Endothelial cell of umbilical vein (primary cell): ENCODE data around the gene TMEM253.

ENCODE experiments used
- EZH2 ChIP-seq: IDR thresholded peaks from 2 replicates; pipeline ENCODE4 v1.6.1; 2012; ENCODE audit warnings: borderline replicate concordance, low read depth, mild to moderate bottlenecking, moderate library complexity, low read length, inconsistent platforms; ENCODE audit not compliant: severe bottlenecking
- FOS ChIP-seq: IDR thresholded peaks from 2 replicates; pipeline ENCODE4 v1.6.1; 2011; ENCODE audit warnings: mild to moderate bottlenecking, low read length, moderate library complexity, borderline replicate concordance; ENCODE audit not compliant: insufficient read depth
- GATA2 ChIP-seq: IDR thresholded peaks from 2 replicates; pipeline ENCODE4 v1.7.0; 2011; ENCODE audit warnings: low read depth, mild to moderate bottlenecking, moderate library complexity, mixed read lengths, low read length; ENCODE audit not compliant: insufficient read length, insufficient read depth
- JUN ChIP-seq: IDR thresholded peaks from 2 replicates; pipeline ENCODE4 v1.6.1; 2011; ENCODE audit warnings: borderline replicate concordance, low read depth; ENCODE audit not compliant: insufficient read length, insufficient read depth
- MAX ChIP-seq: IDR thresholded peaks from 2 replicates; pipeline ENCODE4 v1.6.1; 2011; ENCODE audit not compliant: insufficient read depth, insufficient read length
- MYC ChIP-seq: IDR thresholded peaks from one replicate; pipeline ENCODE4 v1.6.1; 2011; ENCODE audit warnings: mild to moderate bottlenecking, low read depth, low read length
- POLR2A ChIP-seq: IDR thresholded peaks from 2 replicates; pipeline ENCODE4 v1.6.1; 2012; ENCODE audit warnings: low read depth, mild to moderate bottlenecking, control low read depth, low read length
- POLR2AphosphoS5 ChIP-seq: IDR thresholded peaks from 2 replicates; pipeline ENCODE4 v1.6.1; 2012; ENCODE audit warnings: low read depth, mild to moderate bottlenecking, control low read depth, low read length, moderate library complexity; ENCODE audit not compliant: insufficient read depth
- TF ChIP-seq, protein P1 (sequence below), 2 donors: IDR thresholded peaks; 1 replicate in 1 of 2; 2 replicates in 1 of 2; pipeline ENCODE4 v1.5.1; 2011; ENCODE audit warnings: low read length in 2 of 2, mild to moderate bottlenecking in 2 of 2, moderate library complexity in 2 of 2, control low read depth in 1 of 2, inconsistent platforms in 1 of 2, low read depth in 1 of 2; ENCODE audit not compliant: insufficient read depth in 1 of 2; ENCODE audit errors: extremely low read depth in 1 of 2

DNA sequence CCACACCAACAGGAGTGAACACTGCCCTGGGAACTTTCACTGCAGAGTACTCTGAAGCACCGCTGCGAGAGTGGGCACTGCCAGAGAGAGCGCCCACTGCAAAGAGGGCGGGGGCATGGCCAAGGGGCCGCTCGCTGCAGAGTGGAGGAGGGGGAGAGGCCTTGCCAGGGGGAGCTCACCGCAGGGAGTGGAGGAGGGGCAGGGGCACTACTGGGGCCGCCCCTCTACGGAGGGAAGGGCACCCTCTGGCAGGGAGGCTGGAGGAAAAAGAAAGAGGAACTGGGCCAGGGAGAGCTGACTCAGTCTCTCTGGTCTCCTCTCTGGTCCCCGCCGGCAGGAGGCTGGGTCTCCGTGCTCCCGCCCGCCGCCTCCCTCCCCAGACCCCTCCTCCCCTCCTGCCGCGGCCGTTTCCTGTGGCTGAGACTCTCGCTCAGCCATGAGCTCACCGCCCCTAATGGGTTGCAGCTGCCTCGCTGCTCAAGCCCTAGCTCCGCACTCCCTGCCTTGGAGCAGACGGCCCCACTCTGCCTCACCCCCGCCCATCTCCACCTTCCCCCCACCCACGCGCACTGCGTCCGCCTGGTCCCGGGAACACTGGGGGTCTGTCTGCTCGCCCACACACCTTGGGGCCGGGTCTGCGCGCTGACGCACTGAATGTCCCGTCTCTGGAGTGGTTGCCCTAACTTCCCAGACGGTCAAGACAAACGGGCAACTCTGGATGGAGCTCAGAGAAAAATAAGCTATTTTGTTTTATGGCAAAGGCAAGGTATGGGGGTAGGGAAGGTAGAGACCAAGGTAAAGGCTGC lies 29.4 kb upstream of the TMEM253 start:
- TF ChIP-seq, protein P1, sequence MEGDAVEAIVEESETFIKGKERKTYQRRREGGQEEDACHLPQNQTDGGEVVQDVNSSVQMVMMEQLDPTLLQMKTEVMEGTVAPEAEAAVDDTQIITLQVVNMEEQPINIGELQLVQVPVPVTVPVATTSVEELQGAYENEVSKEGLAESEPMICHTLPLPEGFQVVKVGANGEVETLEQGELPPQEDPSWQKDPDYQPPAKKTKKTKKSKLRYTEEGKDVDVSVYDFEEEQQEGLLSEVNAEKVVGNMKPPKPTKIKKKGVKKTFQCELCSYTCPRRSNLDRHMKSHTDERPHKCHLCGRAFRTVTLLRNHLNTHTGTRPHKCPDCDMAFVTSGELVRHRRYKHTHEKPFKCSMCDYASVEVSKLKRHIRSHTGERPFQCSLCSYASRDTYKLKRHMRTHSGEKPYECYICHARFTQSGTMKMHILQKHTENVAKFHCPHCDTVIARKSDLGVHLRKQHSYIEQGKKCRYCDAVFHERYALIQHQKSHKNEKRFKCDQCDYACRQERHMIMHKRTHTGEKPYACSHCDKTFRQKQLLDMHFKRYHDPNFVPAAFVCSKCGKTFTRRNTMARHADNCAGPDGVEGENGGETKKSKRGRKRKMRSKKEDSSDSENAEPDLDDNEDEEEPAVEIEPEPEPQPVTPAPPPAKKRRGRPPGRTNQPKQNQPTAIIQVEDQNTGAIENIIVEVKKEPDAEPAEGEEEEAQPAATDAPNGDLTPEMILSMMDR (IDR thresholded peaks at IDR 0.05; ENCODE audit: extremely low read depth in 1 of 2, insufficient read depth in 1 of 2, low read depth in 1 of 2, low read length in 2 of 2) = no peak
- TF ChIP-seq POLR2A (no peak), MAX (no peak), EZH2 (no peak), MYC (no peak), FOS (no peak), JUN (no peak), POLR2AphosphoS5 (peak; percentile 35), GATA2 (no peak)
